ENCODE data around the gene OR4D9. TPM values are rescaled to one million over a fixed set of nuclear protein-coding genes. Genes with fewer than 3 reads are reported as not detected.

Gene OR4D9
- total RNA-seq, 6 experiments from 2014 or later: not detected

DNA sequence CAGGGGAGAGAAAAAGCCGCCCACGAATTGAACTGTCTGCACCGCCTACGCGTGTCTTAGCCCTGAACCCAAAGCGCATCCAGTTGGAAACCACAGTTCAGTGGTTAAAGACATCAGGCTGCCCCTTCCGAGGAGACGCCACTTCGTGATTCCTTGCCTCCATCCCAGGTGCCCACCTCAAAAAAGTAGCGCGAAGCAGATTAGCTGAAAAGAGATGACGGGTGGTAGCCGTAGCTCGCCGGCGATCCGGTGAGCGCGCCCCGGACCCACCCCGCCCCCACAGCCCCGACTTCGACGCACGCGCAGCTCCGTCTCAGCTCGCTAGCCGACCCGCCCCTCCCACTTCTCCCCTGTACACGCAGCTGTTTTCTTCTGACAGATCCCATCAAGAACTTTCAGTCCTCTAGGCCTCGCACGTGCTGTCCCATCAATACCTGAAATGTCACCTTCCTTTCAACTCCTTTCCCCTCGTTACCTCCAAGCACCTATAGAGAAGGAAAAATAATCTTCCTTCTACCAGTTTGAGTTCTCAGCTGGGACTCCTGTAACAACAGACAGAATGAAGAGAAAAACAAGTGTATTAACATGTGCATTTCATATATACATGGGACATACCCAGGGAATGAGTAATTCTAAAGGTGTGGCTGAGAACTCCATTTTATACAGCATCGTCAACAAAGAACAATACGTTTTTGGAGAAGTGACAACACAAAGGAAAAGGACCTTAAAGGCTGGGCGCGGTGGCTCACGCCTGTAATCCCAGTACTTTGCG is 49.5 kb downstream of the OR4D9 start:
- Mint-ChIP-seq H3K27ac (peak overlapping the region; percentile 90), H3K4me3 (peak overlapping the region; percentile 86), H3K27me3 (ENCODE audit: insufficient read depth) (peaks cover 12% of the 10 kb centered on the region), H3K4me1 (ENCODE audit: low read depth) (peaks cover 51% of the 10 kb centered on the region), H3K36me3 (ENCODE audit: low read depth) (no peaks in the 10 kb centered on the region), H3K9me3 (peaks cover 3% of the 10 kb centered on the region; the same call in 1 of the 2 replicates)
- TF ChIP-seq, protein P1, sequence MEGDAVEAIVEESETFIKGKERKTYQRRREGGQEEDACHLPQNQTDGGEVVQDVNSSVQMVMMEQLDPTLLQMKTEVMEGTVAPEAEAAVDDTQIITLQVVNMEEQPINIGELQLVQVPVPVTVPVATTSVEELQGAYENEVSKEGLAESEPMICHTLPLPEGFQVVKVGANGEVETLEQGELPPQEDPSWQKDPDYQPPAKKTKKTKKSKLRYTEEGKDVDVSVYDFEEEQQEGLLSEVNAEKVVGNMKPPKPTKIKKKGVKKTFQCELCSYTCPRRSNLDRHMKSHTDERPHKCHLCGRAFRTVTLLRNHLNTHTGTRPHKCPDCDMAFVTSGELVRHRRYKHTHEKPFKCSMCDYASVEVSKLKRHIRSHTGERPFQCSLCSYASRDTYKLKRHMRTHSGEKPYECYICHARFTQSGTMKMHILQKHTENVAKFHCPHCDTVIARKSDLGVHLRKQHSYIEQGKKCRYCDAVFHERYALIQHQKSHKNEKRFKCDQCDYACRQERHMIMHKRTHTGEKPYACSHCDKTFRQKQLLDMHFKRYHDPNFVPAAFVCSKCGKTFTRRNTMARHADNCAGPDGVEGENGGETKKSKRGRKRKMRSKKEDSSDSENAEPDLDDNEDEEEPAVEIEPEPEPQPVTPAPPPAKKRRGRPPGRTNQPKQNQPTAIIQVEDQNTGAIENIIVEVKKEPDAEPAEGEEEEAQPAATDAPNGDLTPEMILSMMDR (IDR thresholded peaks at IDR 0.05): no peak
- peak; percentile 68 for DNase-seq

DNA sequence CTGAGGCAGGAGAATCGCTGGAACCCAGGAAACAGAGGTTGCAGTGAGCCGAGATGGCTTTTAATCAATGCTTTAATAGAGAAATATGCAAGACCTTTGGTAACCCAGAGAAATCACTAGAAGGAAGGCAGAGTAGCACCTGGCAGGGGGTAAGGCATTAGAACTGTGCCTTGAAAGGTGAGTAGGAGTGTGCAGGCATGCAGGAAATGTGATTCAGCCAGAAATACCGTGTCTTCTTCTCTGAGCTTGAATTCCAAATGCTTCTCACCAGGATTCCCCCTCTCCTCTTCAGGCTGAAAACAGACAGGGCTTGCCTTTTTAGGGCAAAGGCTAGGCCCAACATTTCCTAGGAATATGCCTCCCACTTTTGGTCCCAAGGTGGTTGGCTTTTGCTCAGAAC is 51.0 kb downstream of the OR4D9 start:
- Mint-ChIP-seq H3K27ac (no peak overlapping the region; the same call in 1 of the 2 replicates), H3K4me1 (ENCODE audit: low read depth) (peaks cover 37% of the 10 kb centered on the region), H3K4me3 (no peak overlapping the region), H3K36me3 (ENCODE audit: low read depth) (no peaks in the 10 kb centered on the region), H3K27me3 (ENCODE audit: insufficient read depth) (peaks cover 9% of the 10 kb centered on the region), H3K9me3 (peaks cover 3% of the 10 kb centered on the region; the same call in 1 of the 2 replicates)
- no peak for DNase-seq
- TF ChIP-seq, protein P1 (IDR thresholded peaks at IDR 0.05): no peak

Other genes with a start within 250 kb of the OR4D9 start
- gene OR5AN1, start 152.6 kb upstream of the OR4D9 start, total RNA-seq (2021; fragmentation: NEBNext Ultra II Directional; extraction: Animal tissue kit (Norgen Biotek cat#: 25700)): not detected
- not detected for gene OR5A2, start 85.1 kb upstream of the OR4D9 start, total RNA-seq (2021; fragmentation: NEBNext Ultra II Directional; extraction: Animal tissue kit (Norgen Biotek cat#: 25700))
- gene OR5A1, start 75.1 kb upstream of the OR4D9 start, total RNA-seq (2021; fragmentation: NEBNext Ultra II Directional; extraction: Animal tissue kit (Norgen Biotek cat#: 25700)): not detected
- gene OR4D6, start 54.6 kb upstream of the OR4D9 start, total RNA-seq (2021; fragmentation: NEBNext Ultra II Directional; extraction: Animal tissue kit (Norgen Biotek cat#: 25700)): not detected
- not detected for gene OR4D10, start 38.2 kb upstream of the OR4D9 start, total RNA-seq (2021; fragmentation: NEBNext Ultra II Directional; extraction: Animal tissue kit (Norgen Biotek cat#: 25700))
- gene OR4D11, start 8.0 kb upstream of the OR4D9 start, total RNA-seq (2021; fragmentation: NEBNext Ultra II Directional; extraction: Animal tissue kit (Norgen Biotek cat#: 25700)): not detected
- 10 to 100 TPM; 39.0 to 45.6 (median 42.9) TPM for gene OSBP, start 104.2 kb downstream of the OR4D9 start, total RNA-seq (2021; fragmentation: NEBNext Ultra II Directional; extraction: Animal tissue kit (Norgen Biotek cat#: 25700))
- 10 to 100 TPM; 29.0 to 40.3 (median 35.2) TPM for gene PATL1, start 157.5 kb downstream of the OR4D9 start, total RNA-seq (2021; fragmentation: NEBNext Ultra II Directional; extraction: Animal tissue kit (Norgen Biotek cat#: 25700))
- gene OR10V1, start 202.3 kb downstream of the OR4D9 start, total RNA-seq (2021; fragmentation: NEBNext Ultra II Directional; extraction: Animal tissue kit (Norgen Biotek cat#: 25700)): not detected
- gene STX3, start 243.8 kb downstream of the OR4D9 start, total RNA-seq (2021; fragmentation: NEBNext Ultra II Directional; extraction: Animal tissue kit (Norgen Biotek cat#: 25700)): 10 to 100 TPM; 17.1 to 23.1 (median 19.0) TPM

Data from HFFc6 (cell line).